ENCODE results near the gene S100A2.

DNA sequence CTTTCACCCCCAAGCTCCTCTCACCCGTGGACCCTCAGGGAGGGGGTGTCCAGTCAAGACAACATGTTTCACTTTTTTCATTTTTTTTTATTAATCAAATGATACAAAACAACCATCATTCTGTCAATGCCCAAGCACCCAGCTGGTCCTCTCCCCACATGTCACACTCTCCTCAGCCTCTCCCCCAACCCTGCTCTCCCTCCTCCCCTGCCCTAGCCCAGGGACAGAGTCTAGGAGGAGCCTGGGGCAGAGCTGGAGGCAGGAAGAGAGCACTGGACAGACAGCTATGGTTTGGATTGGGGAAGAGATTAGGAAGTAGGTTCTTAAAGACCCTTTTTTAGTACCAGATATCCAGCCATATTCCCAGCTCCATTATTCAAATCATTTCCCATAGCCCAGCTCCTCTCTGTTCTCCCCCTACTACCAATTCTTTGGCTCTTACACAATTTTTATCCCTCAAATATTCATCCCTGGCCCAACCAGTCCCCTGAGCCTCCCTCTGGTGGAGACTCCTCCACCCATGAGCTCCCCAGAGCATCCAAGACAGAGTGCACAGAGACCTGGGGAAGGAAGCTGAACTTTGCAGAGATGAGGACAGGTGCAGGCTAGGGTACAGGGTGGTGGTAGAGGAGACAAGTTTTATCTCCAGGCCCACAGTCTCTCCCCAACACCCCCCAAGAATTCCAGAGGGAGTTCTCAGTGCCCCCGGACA lies 48.7 kb upstream of the S100A2 start:
- TF ChIP-seq, protein P1, sequence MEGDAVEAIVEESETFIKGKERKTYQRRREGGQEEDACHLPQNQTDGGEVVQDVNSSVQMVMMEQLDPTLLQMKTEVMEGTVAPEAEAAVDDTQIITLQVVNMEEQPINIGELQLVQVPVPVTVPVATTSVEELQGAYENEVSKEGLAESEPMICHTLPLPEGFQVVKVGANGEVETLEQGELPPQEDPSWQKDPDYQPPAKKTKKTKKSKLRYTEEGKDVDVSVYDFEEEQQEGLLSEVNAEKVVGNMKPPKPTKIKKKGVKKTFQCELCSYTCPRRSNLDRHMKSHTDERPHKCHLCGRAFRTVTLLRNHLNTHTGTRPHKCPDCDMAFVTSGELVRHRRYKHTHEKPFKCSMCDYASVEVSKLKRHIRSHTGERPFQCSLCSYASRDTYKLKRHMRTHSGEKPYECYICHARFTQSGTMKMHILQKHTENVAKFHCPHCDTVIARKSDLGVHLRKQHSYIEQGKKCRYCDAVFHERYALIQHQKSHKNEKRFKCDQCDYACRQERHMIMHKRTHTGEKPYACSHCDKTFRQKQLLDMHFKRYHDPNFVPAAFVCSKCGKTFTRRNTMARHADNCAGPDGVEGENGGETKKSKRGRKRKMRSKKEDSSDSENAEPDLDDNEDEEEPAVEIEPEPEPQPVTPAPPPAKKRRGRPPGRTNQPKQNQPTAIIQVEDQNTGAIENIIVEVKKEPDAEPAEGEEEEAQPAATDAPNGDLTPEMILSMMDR (IDR thresholded peaks at IDR 0.05; ENCODE audit: insufficient read depth, low read length, poor library complexity, severe bottlenecking) = no peak
- TF ChIP-seq EZH2phosphoT487 (conservative IDR thresholded peaks at IDR 0.05; ENCODE audit: low read length) = no peak
